ENCODE measurements around the gene FIBCD1. TPM values are rescaled to one million over a fixed set of nuclear protein-coding genes. Genes with fewer than 3 reads are reported as not detected.

The FIBCD1 gene
- total RNA-seq, 4 donors from 2014 or later, result 0.40 to 0.83 (median 0.42) TPM; not detected in 1

- no peak overlapping the region for H3K27ac ChIP-seq (replicated peaks in 1 of 4)
- H3K9me3 ChIP-seq, result no peaks in the 10 kb centered on the region
- no peak overlapping the region for H3K4me3 ChIP-seq
- no peaks in the 10 kb centered on the region for H3K36me3 ChIP-seq
- DNase-seq (ENCODE audit: extremely low spot score), result no peak
- 82% methylated on average over 24 of the region's 34 CpGs for WGBS
- H3K4me1 ChIP-seq, result peaks cover 0 to 17% (median 11%) of the 10 kb centered on the region in 4 donors
- H3K27me3 ChIP-seq, result peaks cover 0 to 32% (median 0%) of the 10 kb centered on the region in 4 donors
- intact Hi-C loops (cut with DNase I), result no loop called here
- TF ChIP-seq POLR2AphosphoS5 (IDR thresholded peaks at IDR 0.05), result no peak
- no peak for TF ChIP-seq EP300 (IDR thresholded peaks at IDR 0.05)
- TF ChIP-seq POLR2A (IDR thresholded peaks at IDR 0.05; ENCODE audit: low read depth), result no peak
Measured at GRCh38 chr9:130917168-130917960, 21.7 kb downstream of the FIBCD1 start.

DNA sequence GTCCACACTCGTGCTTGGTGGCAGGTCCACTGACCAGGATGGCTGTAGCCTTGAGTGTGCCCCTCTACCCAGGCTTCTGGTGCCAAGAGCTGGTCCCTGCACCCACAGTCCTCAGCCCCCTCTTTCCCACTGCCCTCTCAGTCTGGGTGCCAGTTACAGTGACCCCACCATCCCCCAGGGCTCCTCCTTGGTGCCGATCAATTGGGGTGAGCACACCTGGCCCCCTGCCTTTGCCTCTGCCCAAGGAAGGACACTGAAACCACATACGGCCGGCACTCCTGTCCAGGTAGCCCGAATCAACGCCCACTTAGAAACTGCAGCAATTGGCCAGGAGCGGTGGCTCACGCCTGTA is 24.0 kb downstream of the FIBCD1 start:
- H3K36me3 ChIP-seq, result no peaks in the 10 kb centered on the region
- WGBS, result 97% methylated on average over 7 of the region's 8 CpGs
- DNase-seq (ENCODE audit: extremely low spot score), result no peak
- H3K27me3 ChIP-seq, result peaks cover 0 to 19% (median 0%) of the 10 kb centered on the region in 4 donors
- H3K4me1 ChIP-seq, result peaks cover 0 to 17% (median 11%) of the 10 kb centered on the region in 4 donors
- intact Hi-C loops (cut with DNase I), result no loop called here
- no peak overlapping the region for H3K27ac ChIP-seq (replicated peaks in 1 of 4)
- no peaks in the 10 kb centered on the region for H3K9me3 ChIP-seq
- H3K4me3 ChIP-seq, result no peak overlapping the region
- TF ChIP-seq POLR2A (IDR thresholded peaks at IDR 0.05; ENCODE audit: low read depth) (no peak), POLR2AphosphoS5 (IDR thresholded peaks at IDR 0.05) (no peak), EP300 (IDR thresholded peaks at IDR 0.05) (no peak)

DNA sequence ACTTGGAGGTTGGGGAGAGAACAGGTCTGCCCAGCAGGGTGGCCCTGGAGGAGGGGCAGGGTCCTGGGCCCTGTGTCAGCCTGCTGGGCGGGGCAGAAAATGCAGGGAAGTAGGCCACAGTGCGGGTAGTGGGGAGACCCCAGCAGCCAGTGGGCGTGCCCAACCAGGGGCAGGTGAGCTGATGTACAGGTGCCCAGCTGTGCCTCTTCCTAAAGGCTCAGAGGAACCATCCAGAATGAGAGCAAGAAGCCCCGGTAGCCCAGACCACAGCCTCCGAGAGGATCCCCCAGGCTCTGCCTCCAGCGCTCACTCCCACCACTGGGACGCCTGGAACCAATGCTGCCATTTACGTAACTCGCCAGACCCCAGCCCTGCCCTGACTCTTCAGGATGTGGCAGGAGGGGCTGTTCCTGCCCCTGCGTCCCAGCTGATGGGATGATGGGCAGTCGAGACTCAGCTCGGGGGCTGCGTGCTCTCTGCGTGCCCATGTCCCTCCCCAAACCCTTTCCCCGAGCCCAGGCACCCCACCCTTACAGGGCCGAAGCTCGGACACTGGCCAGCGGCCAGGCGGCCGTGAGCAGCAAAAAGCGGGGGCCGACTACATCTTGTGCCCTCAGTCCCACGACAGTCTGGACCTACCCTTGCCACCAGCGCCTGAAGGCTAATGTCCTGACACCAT is 24.5 kb downstream of the FIBCD1 start:
- intact Hi-C loops (cut with DNase I), result no loop called here
- no peaks in the 10 kb centered on the region for H3K9me3 ChIP-seq
- no peak for DNase-seq (ENCODE audit: extremely low spot score)
- H3K4me3 ChIP-seq, result no peak overlapping the region
- H3K27me3 ChIP-seq, result peaks cover 0 to 14% (median 0%) of the 10 kb centered on the region in 4 donors
- H3K4me1 ChIP-seq, result peaks cover 0 to 17% (median 11%) of the 10 kb centered on the region in 4 donors
- no peak overlapping the region for H3K27ac ChIP-seq (replicated peaks in 1 of 4)
- no peaks in the 10 kb centered on the region for H3K36me3 ChIP-seq
- no peak for TF ChIP-seq POLR2A (IDR thresholded peaks at IDR 0.05; ENCODE audit: low read depth)
- TF ChIP-seq, protein P1, sequence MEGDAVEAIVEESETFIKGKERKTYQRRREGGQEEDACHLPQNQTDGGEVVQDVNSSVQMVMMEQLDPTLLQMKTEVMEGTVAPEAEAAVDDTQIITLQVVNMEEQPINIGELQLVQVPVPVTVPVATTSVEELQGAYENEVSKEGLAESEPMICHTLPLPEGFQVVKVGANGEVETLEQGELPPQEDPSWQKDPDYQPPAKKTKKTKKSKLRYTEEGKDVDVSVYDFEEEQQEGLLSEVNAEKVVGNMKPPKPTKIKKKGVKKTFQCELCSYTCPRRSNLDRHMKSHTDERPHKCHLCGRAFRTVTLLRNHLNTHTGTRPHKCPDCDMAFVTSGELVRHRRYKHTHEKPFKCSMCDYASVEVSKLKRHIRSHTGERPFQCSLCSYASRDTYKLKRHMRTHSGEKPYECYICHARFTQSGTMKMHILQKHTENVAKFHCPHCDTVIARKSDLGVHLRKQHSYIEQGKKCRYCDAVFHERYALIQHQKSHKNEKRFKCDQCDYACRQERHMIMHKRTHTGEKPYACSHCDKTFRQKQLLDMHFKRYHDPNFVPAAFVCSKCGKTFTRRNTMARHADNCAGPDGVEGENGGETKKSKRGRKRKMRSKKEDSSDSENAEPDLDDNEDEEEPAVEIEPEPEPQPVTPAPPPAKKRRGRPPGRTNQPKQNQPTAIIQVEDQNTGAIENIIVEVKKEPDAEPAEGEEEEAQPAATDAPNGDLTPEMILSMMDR (IDR thresholded peaks at IDR 0.05), result no peak
- no peak for TF ChIP-seq POLR2AphosphoS5 (IDR thresholded peaks at IDR 0.05)
- 84% methylated on average over 23 of the region's 24 CpGs for WGBS

- peaks cover 0 to 6% (median 0%) of the 10 kb centered on the region in 4 donors for H3K27me3 ChIP-seq
- H3K27ac ChIP-seq (replicated peaks in 1 of 4), result peak overlapping the region in 1 of 4 donors; percentile 52
- intact Hi-C loops (cut with DNase I), result no loop called here
- peaks cover 0 to 14% (median 11%) of the 10 kb centered on the region in 4 donors for H3K4me1 ChIP-seq
- no peak for DNase-seq (ENCODE audit: extremely low spot score)
- H3K36me3 ChIP-seq, result no peaks in the 10 kb centered on the region
- H3K9me3 ChIP-seq, result no peaks in the 10 kb centered on the region
- H3K4me3 ChIP-seq, result peak overlapping the region; percentile 17 to 45 (median 35)
- WGBS, result 67% methylated on average over 22 of the region's 23 CpGs
- TF ChIP-seq, protein P1 (IDR thresholded peaks at IDR 0.05), result no peak
- TF ChIP-seq POLR2AphosphoS5 (IDR thresholded peaks at IDR 0.05), result no peak
- no peak for TF ChIP-seq POLR2A (IDR thresholded peaks at IDR 0.05; ENCODE audit: low read depth)
- no peak for TF ChIP-seq EP300 (IDR thresholded peaks at IDR 0.05)
Measured at GRCh38 chr9:130913599-130914416, 25.2 kb downstream of the FIBCD1 start.

DNA sequence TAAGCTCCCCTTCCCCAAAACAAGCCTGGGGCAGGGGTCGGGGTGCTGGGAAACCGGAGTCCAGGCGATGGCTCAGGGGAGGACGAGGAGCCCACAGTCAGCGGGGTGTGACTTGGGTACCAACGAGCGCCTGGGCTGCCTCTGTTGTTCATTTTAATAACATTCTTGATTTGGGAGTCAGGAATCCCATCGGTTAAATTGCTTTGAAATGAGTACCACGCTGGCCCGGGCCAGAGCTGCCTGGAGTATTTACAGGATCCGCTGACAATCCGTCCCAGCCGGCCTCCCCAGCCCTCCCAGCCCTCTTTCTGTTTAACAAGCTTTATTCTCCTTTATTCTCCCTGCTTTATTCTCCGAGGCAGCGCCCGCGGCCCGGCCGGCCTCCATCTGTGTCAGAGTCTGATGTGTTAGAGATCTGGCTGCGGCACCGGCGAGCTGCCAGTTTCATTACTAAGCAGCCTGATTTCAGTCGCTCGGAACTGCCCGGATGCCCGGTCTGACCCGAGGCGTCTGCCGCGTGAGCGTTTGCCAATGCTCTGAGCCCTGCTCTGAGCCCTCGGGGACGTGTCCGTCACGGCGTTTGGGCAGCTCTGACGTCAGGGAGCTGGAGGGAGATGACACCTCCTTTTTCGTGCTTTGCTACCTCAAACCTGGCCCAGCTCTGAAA is 26.0 kb downstream of the FIBCD1 start:
- 58% methylated on average over 23 of the region's 38 CpGs for WGBS
- no peak for DNase-seq (ENCODE audit: extremely low spot score)
- H3K9me3 ChIP-seq, result no peaks in the 10 kb centered on the region
- TF ChIP-seq EP300 (IDR thresholded peaks at IDR 0.05) (no peak), POLR2AphosphoS5 (IDR thresholded peaks at IDR 0.05) (peak in 1 of 2 donors; percentile 38), POLR2A (IDR thresholded peaks at IDR 0.05; ENCODE audit: low read depth) (no peak)
- TF ChIP-seq, protein P1 (IDR thresholded peaks at IDR 0.05), result no peak
- intact Hi-C loops (cut with DNase I), result no loop called here
- H3K36me3 ChIP-seq, result no peaks in the 10 kb centered on the region
- peaks cover 0 to 6% (median 0%) of the 10 kb centered on the region in 4 donors for H3K27me3 ChIP-seq
- H3K27ac ChIP-seq (replicated peaks in 1 of 4), result peak overlapping the region in 3 of 4 donors; percentile 35 to 52 (median 52)
- H3K4me3 ChIP-seq, result peak overlapping the region; percentile 17 to 45 (median 35)
- H3K4me1 ChIP-seq, result peaks cover 0 to 14% (median 8%) of the 10 kb centered on the region in 4 donors
